LNCAP (cell line): ENCODE data around the gene SETBP1.

Source experiments
- CTCF ChIP-seq: fragments of 450-650 bp; IDR thresholded peaks from 2 replicates; pipeline ENCODE4 v1.5.1; 2017; ENCODE audit warnings: mild to moderate bottlenecking

SETBP1 gene

GRCh38 chr18:44715842-44716241, 35.2 kb downstream of the SETBP1 start:
- TF ChIP-seq CTCF, result no peak

GRCh38 chr18:44716697-44717163, 36.0 kb downstream of the SETBP1 start:
- no peak for TF ChIP-seq CTCF

GRCh38 chr18:44719519-44720060, 38.9 kb downstream of the SETBP1 start:
- no peak for TF ChIP-seq CTCF

- no peak for TF ChIP-seq CTCF
Measured at GRCh38 chr18:44723411-44723810, 42.7 kb downstream of the SETBP1 start.

GRCh38 chr18:44724105-44724778, 43.6 kb downstream of the SETBP1 start:
- no peak for TF ChIP-seq CTCF

- TF ChIP-seq CTCF, result no peak
Measured at GRCh38 chr18:44725300-44726058, 44.8 kb downstream of the SETBP1 start.

- TF ChIP-seq CTCF, result no peak
Measured at GRCh38 chr18:44726059-44726421, 45.4 kb downstream of the SETBP1 start.
